Right atrium auricular region (tissue), 2 donors: Measurements from ENCODE around the gene B3GNT2. TPM values are rescaled to one million over a fixed set of nuclear protein-coding genes. Genes with fewer than 3 reads are reported as not detected.
"Not testable (repeated sequence)": the region's sequence is repeated elsewhere in the genome, so short reads cannot be mapped to it uniquely, and the experiment has no call there.

Experiments used
- DNase-seq: peaks from one replicate; pipeline ENCODE4 v3.0.0-alpha.2; 2019; ENCODE audit warnings: low spot score
- H3K27ac ChIP-seq, 2 donors: fragments of 200-600 bp; sonication (generic); 1 replicate in 1 of 2; 2 replicates in 1 of 2; pipeline ENCODE4 v1.5.1; 2016 to 2019
- H3K27me3 ChIP-seq, 2 donors: fragments of 200-600 bp; sonication (generic); one replicate each; pipeline versions ENCODE4 v1.5.1 to v1.6.0; 2017 to 2019
- H3K36me3 ChIP-seq: fragments of 200-600 bp; sonication (generic); one replicate; pipeline ENCODE4 v1.5.1; 2016
- H3K4me1 ChIP-seq, 2 donors: fragments of 200-600 bp; sonication (generic); one replicate each; pipeline versions ENCODE4 v1.5.1 to v1.6.0; 2017 to 2019
- H3K4me3 ChIP-seq, 2 donors: fragments of 200-600 bp; sonication (generic); 1 replicate in 1 of 2; 2 replicates in 1 of 2; pipeline ENCODE4 v1.5.1; 2017 to 2019; ENCODE audit warnings: mild to moderate bottlenecking in 1 of 2, moderate library complexity in 1 of 2
- H3K9me3 ChIP-seq, 2 donors: fragments of 200-600 bp; sonication (generic); one replicate each; pipeline ENCODE4 v1.5.1; 2019
- CTCF ChIP-seq, 2 donors: fragments of 200-600 bp; sonication (generic); IDR thresholded peaks; one replicate each; pipeline ENCODE4 v1.5.1; 2019; ENCODE audit warnings: antibody characterized with exemption in 2 of 2
- total RNA-seq, 2 donors: library from RNA; depleted of rRNA; stranded (reverse); fragments of >200 nt; gene quantifications; one replicate each; pipeline ENCODE4 v1.1.0, GENCODE V29; 2016

B3GNT2 gene
- total RNA-seq, 2 donors from 2014 or later: 17.7 to 31.1 TPM

- no peaks in the 10 kb centered on the region for H3K36me3 ChIP-seq
- H3K9me3 ChIP-seq: no peaks in the 10 kb centered on the region
- TF ChIP-seq CTCF (IDR thresholded peaks at IDR 0.05): no peak
- no peak for DNase-seq
- H3K27me3 ChIP-seq: no peaks in the 10 kb centered on the region
- H3K4me1 ChIP-seq: peaks cover 0 to 45% of the 10 kb centered on the region in 2 donors
- peak overlapping the region; percentile 97 to 98 for H3K27ac ChIP-seq
- peak overlapping the region; percentile 92 to 95 for H3K4me3 ChIP-seq
Measured at GRCh38 chr2:62196278-62196901, 475 bp downstream of the B3GNT2 start.

GRCh38 chr2:62197011-62197924 lies 1.4 kb downstream of the B3GNT2 start:
- H3K4me3 ChIP-seq: peak overlapping the region; percentile 92 to 95
- no peak for DNase-seq
- no peak for TF ChIP-seq CTCF (IDR thresholded peaks at IDR 0.05)

GRCh38 chr2:62197925-62198633 lies 2.2 kb downstream of the B3GNT2 start:
- Histone ChIP-seq H3K36me3 (no peaks in the 10 kb centered on the region), H3K27ac (peak overlapping the region; percentile 97 to 98), H3K4me3 (peak overlapping the region; percentile 92 to 95), H3K4me1 (peaks cover 0 to 61% of the 10 kb centered on the region in 2 donors), H3K9me3 (no peaks in the 10 kb centered on the region), H3K27me3 (no peaks in the 10 kb centered on the region)
- DNase-seq: no peak
- no peak for TF ChIP-seq CTCF (IDR thresholded peaks at IDR 0.05)

More at GRCh38 chr2:62197011-62197924, 1.4 kb downstream of the B3GNT2 start:
- Histone ChIP-seq H3K36me3 (no peaks in the 10 kb centered on the region), H3K27me3 (no peaks in the 10 kb centered on the region), H3K4me1 (peaks cover 0 to 53% of the 10 kb centered on the region in 2 donors), H3K27ac (peak overlapping the region; percentile 97 to 98), H3K9me3 (no peaks in the 10 kb centered on the region)

GRCh38 chr2:62198854-62199253 lies 2.9 kb downstream of the B3GNT2 start:
- not testable (repeated sequence) for H3K27ac ChIP-seq, H3K4me3 ChIP-seq, DNase-seq, H3K27me3 ChIP-seq, H3K9me3 ChIP-seq, H3K36me3 ChIP-seq
- H3K4me1 ChIP-seq: peaks cover 0 to 69% of the 10 kb centered on the region in 2 donors

GRCh38 chr2:62199392-62200125 lies 3.6 kb downstream of the B3GNT2 start:
- no peak for TF ChIP-seq CTCF (IDR thresholded peaks at IDR 0.05)

More at GRCh38 chr2:62199392-62200125, 3.6 kb downstream of the B3GNT2 start:
- peaks cover 0 to 72% of the 10 kb centered on the region in 2 donors for H3K4me1 ChIP-seq
- no peaks in the 10 kb centered on the region for H3K36me3 ChIP-seq
- H3K9me3 ChIP-seq: no peaks in the 10 kb centered on the region
- H3K27ac ChIP-seq: no peak overlapping the region
- no peaks in the 10 kb centered on the region for H3K27me3 ChIP-seq
- DNase-seq: no peak
- H3K4me3 ChIP-seq: no peak overlapping the region
